ENCODE measurements around the gene UNC79.
A peak's percentile ranks its signal among the peaks of the same experiment; 100 is the strongest.

The UNC79 gene

GRCh38 chr14:93655078-93655750, 224.5 kb downstream of the UNC79 start:
- Mint-ChIP-seq H3K4me1 (peaks cover 9% of the 10 kb centered on the region), H3K9me3 (peaks cover 7% of the 10 kb centered on the region), H3K27ac (no peak overlapping the region), H3K27me3 (ENCODE audit: low read depth, poor library complexity) (peaks cover 5% of the 10 kb centered on the region), H3K36me3 (ENCODE audit: low read depth) (no peaks in the 10 kb centered on the region), H3K4me3 (no peak overlapping the region)
- peak; percentile 65 for TF ChIP-seq CTCF (IDR thresholded peaks at IDR 0.05)
- peak; percentile 51 for DNase-seq

GRCh38 chr14:93657875-93658274, 227.1 kb downstream of the UNC79 start:
- H3K36me3 Mint-ChIP-seq (ENCODE audit: low read depth): no peaks in the 10 kb centered on the region
- no peak for DNase-seq
- H3K4me3 Mint-ChIP-seq: no peak overlapping the region
- H3K9me3 Mint-ChIP-seq: no peaks in the 10 kb centered on the region
- peaks cover 9% of the 10 kb centered on the region for H3K4me1 Mint-ChIP-seq
- peaks cover 5% of the 10 kb centered on the region for H3K27me3 Mint-ChIP-seq (ENCODE audit: low read depth, poor library complexity)
- no peak overlapping the region for H3K27ac Mint-ChIP-seq
- no peak for TF ChIP-seq CTCF (IDR thresholded peaks at IDR 0.05)

GRCh38 chr14:93663317-93663716, 232.6 kb downstream of the UNC79 start:
- H3K4me1 Mint-ChIP-seq: no peaks in the 10 kb centered on the region
- no peak for TF ChIP-seq CTCF (IDR thresholded peaks at IDR 0.05)
- peaks cover 20% of the 10 kb centered on the region for H3K36me3 Mint-ChIP-seq (ENCODE audit: low read depth)
- no peak for DNase-seq
- H3K4me3 Mint-ChIP-seq: no peak overlapping the region
- no peak overlapping the region for H3K27ac Mint-ChIP-seq
- H3K27me3 Mint-ChIP-seq (ENCODE audit: low read depth, poor library complexity): peaks cover 4% of the 10 kb centered on the region
- peaks cover 45% of the 10 kb centered on the region for H3K9me3 Mint-ChIP-seq

- Mint-ChIP-seq H3K4me1 (no peaks in the 10 kb centered on the region), H3K36me3 (ENCODE audit: low read depth) (peaks cover 20% of the 10 kb centered on the region), H3K4me3 (no peak overlapping the region), H3K9me3 (peaks cover 45% of the 10 kb centered on the region), H3K27me3 (ENCODE audit: low read depth, poor library complexity) (peaks cover 4% of the 10 kb centered on the region), H3K27ac (no peak overlapping the region)
- no peak for TF ChIP-seq CTCF (IDR thresholded peaks at IDR 0.05)
- DNase-seq: no peak
Observed at GRCh38 chr14:93665169-93665568, 234.4 kb downstream of the UNC79 start.

- H3K4me1 Mint-ChIP-seq: no peaks in the 10 kb centered on the region
- H3K27me3 Mint-ChIP-seq (ENCODE audit: low read depth, poor library complexity): peaks cover 13% of the 10 kb centered on the region
- DNase-seq: no peak
- H3K4me3 Mint-ChIP-seq: no peak overlapping the region
- peaks cover 12% of the 10 kb centered on the region for H3K36me3 Mint-ChIP-seq (ENCODE audit: low read depth)
- H3K27ac Mint-ChIP-seq: no peak overlapping the region
- no peak for TF ChIP-seq CTCF (IDR thresholded peaks at IDR 0.05)
- H3K9me3 Mint-ChIP-seq: peaks cover 33% of the 10 kb centered on the region
Observed at GRCh38 chr14:93669632-93670031, 238.9 kb downstream of the UNC79 start.

GRCh38 chr14:93674343-93674742, 243.6 kb downstream of the UNC79 start:
- Mint-ChIP-seq H3K27ac (no peak overlapping the region), H3K4me1 (no peaks in the 10 kb centered on the region), H3K4me3 (no peak overlapping the region), H3K9me3 (no peaks in the 10 kb centered on the region), H3K36me3 (ENCODE audit: low read depth) (no peaks in the 10 kb centered on the region), H3K27me3 (ENCODE audit: low read depth, poor library complexity) (peaks cover 12% of the 10 kb centered on the region)
- no peak for DNase-seq
- TF ChIP-seq CTCF (IDR thresholded peaks at IDR 0.05): no peak
